LHCN-M2 (cell line): ENCODE data around the gene HIVEP2. TPM values are rescaled to one million over a fixed set of nuclear protein-coding genes. Genes with fewer than 3 reads are reported as not detected.

ENCODE experiments used
- DNase-seq: peaks from one replicate; pipeline ENCODE4 v3.0.0-alpha.2; 2012; ENCODE audit warnings: low read depth
- total RNA-seq: library from RNA; depleted of rRNA; stranded (reverse); fragments of >200 nt; gene quantifications from 2 replicates; pipeline ENCODE4 v1.2.3, GENCODE V29; 2014

HIVEP2 gene
- total RNA-seq, 1 experiment from 2014 or later: 15.1 TPM

DNA sequence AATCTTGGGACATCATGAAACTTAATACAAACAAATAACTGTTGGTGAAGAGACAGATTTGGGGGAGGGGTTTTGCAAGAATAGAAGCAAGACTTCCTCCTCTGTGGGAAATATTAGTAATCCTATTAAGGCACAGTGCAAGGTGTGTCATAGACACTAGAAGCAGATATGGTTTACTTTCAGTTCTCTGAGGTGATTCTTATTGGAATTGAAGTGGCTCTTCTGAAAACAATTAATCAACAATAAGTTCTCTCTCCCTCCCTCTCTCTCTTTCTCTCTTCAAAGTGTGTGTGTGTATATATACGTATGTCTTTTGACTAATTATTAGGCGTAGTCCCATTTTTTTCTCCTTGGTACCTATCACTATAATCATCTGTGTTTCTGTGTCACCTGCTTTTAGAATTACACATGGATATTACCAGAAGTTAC is 99.8 kb downstream of the HIVEP2 start:
- no peak for DNase-seq

DNA sequence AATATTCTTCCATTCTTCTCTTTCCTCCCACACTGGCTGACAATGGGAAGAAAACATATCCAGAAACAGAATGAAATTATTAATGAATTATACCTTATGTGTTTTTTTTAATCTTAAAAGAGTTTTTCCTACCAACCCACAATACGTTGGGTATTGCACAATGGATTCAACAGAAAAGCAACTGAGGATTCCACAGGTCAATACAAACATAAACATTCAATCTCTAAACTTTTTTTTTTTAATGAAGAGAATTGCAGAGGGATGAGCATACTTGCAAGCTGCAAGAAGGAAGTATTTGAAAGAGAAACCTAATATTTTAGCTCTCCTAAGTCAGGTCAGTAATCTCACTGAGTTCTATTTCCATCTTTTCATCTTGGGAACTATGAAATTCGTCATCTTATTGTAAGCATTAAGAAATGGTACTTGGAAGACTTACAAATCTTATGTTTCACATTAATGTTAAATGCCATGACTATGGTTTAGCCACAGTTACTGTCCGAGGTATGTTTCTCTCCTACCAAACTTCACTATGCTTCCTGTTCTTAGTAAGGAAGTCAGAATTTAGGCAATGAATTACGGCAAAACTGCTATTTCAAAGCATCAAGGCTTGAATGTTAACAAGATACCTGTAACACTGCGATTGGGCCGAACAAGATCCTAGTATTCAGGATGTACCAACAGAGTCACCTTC is 100.8 kb downstream of the HIVEP2 start:
- no peak for DNase-seq

GRCh38 chr6:142843361-142843760 is 101.6 kb downstream of the HIVEP2 start:
- no peak for DNase-seq

DNA sequence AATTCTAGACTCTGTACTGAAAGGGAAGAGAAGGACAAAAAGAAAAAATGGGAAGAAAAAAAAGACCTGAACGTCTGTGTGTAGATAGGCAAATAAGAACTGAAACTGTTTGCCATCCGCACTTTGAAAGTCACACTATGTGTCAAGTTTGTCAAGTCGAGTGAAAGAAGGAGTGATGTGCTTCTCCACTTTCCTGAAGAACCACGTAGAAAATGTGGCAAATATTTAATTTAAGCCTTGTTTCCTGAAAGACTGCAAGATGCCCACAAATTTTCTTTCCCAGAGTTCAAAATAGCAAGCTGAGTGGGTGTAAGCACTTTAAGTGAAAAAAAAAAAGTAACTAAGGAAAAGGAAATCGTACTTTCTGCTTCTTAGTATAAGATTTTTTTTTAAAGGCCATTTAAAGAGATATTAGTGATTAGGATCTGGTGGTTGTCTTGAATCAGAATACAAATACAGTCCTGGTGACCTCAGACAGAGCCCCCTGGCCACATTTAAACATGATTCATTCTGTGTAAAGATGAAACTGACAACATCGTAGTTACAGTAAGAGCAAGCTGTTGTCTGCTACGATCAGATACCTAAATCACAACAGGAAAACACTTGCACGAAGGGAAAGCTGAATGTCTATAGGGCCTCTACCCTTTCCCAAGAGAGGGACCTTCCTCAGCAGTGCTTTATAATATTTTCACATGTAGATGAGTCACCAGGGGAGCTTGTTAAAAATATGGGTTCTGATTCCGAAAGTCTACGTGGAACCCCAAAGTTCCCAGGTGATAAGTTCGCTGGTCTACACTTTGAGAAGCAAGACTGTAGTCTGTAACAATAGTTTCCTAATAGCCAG is 102.3 kb downstream of the HIVEP2 start:
- peak; percentile 55 for DNase-seq

DNA sequence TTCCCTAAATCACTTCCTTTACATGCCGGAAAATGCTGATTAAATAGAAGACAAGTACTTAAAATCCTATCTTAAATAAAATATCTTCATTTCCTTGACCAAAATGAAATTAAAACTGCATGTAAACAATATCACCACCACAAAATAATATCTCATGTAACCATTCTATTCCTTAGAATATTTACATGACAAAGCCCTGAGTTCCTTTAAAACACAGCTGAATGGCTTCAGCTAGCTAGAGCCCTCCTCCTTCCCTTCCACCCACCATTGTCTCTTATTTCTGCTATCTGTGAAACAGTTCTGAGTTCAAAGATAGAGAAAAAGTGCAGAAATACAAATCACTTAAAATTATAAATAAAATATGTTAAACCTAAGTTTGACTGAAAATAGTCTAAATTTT is 103.1 kb downstream of the HIVEP2 start:
- DNase-seq: no peak

GRCh38 chr6:142839686-142840040 is 105.3 kb downstream of the HIVEP2 start:
- peak; percentile 43 for DNase-seq

DNA sequence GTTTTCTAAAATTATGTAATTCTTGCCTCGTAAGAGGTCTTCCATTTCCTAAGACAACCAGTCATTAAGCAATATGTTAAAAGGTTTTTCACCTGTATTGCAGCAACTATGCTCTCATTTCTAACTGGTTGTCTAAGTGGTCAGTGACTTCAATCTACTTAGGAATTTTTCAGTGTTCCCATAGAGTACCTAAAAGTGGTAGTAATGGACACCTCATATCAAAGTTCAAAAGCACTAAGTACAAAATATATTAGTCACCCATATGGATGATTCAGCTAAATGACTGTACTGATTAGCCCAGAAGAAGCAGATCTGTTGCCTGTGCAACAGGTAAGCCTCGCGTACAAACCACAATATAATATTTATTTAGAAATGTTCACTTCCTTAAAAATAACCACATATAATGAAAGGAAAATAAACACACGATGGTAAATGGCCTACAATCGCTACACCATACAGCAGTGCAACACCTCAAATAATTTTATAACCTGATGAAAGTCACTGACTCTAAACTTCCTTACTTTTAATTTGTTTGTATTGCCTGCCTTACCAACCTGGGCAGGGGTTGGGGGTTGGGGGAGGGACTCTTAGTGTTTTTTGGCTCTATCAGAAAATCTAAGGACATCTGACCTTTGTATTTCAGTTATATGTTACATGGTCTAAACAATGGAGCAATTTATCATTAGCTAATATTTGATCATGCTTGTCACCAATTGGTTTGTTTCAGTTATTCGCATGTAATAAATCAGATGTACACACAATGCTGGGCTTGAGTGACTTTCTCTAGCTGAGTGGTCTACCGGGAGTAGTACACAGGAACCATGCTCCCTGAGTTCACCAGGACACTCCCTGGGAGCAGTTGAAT is 105.9 kb downstream of the HIVEP2 start:
- DNase-seq: peak; percentile 67

GRCh38 chr6:142835787-142836535 is 109.0 kb downstream of the HIVEP2 start:
- DNase-seq: no peak

- DNase-seq: no peak
Measured at GRCh38 chr6:142834853-142835252, 110.1 kb downstream of the HIVEP2 start.

GRCh38 chr6:142833798-142834197 is 111.2 kb downstream of the HIVEP2 start:
- no peak for DNase-seq

GRCh38 chr6:142833054-142833453 is 111.9 kb downstream of the HIVEP2 start:
- peak; percentile 87 for DNase-seq

DNA sequence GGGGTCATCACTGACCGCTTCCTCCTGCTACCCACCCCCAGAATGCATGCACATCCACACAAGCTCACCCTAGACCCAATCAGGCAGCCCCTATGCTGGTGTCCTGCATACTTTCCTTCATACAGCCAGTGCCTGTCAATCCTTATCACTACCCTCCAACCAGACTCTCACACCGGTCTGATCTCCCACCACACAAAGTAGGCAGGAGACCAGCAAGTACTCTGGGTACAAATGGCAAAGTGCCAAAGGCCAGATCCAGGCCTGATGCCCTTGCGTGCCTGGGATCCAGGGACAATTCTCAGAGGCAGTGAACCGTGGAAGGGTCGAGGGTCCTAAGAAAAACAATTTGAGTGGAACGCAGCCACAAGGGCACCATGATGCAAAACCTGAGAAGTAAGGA is 114.2 kb downstream of the HIVEP2 start:
- no peak for DNase-seq

DNA sequence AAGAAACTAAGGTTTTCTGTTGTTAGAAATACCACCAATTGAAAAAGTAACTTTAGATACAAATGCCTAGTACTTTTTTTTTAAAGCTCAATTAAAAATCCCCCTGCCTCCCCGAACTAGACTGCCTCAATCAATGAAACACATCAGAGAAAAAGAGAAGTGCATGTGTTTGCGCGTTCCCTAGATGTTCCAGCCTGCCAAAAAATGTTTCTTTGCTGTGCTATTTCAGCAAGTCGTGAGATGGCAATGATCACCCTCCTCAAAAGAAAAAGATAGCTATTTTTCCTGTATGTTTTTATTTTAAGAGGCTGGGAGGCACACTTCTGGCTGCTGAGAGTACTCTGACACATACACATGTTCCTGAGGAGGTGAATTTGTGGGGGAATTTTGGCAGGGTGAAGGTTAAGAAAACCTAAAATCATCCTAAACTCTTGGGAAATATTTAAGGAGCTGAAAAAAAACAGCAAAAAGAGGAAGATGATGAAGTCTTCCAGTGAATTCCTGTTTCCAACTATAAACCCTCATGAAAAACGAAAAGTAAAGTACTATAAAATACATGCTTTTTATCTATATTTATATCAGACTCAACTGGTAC is 114.8 kb downstream of the HIVEP2 start:
- no peak for DNase-seq

- DNase-seq: no peak
Measured at GRCh38 chr6:142829556-142829955, 115.4 kb downstream of the HIVEP2 start.

DNA sequence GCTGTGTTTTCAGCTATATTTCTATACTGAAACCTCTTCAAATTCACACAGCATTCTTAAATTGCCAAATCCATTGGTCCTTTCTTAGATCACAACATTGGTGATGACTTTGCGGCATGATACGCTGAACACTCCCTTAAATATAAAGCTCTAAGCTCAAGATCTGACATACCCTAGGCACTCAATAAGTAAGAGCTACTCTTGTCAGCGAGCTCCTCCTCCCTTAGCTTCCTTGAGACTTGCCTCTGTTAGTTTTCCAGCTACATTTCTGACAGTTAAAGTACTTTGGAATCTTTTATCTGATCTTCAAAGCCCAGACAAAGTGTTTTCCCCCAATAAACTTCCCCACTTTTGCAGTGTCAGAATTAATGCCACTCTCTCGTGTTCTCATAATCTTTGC is 117.0 kb downstream of the HIVEP2 start:
- no peak for DNase-seq

GRCh38 chr6:142827369-142827768 is 117.6 kb downstream of the HIVEP2 start:
- no peak for DNase-seq

- DNase-seq: no peak
Measured at GRCh38 chr6:142825760-142826159, 119.2 kb downstream of the HIVEP2 start.

DNA sequence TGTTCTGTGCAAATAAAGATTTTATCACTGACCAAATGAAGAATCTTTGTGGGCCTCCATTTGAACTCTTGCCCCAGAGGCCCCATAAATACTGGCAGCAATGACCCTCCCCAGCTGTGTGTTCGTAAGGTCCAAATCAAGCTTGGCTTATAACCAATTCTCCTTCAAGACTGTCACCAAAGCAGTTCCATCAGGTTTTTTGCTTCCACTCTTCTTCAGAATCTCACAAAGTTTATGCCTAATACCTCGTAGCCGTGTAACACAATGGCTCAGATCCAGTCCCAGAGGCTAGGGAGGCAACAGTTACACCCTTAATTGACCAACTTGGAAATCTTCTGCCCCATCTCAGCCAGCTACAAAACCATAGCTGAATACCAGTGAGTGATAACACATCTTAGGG is 120.5 kb downstream of the HIVEP2 start:
- DNase-seq: no peak

DNA sequence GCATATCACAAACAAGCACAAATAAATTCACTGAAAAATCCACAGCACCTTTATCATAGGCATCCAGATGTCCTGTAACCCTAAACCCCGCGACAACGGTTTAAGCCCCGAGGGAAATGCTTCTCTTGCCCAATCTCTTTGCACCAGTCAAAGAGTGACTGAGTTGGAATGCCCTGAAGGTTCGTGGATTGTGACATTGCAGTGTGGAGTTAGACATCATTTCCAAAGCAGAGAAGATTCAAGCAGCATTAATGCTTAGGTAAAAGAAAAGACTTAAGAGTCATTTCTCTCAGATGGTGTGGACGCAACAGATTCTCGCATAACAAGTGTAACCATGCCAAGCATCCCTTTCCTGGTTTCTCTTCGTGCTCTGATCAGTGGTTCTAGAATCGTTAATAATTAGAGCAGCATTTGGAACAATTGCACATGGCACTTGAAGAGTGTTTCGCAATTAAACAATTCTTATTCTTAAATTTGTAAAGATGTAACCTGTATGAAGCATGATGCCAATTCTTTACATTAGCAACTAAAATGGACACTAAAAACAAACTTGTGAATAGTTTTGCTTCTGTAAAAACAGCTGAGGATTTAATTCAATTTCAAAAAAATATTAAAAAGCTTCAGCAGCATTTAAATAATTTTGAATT is 121.6 kb downstream of the HIVEP2 start:
- no peak for DNase-seq

- DNase-seq: peak; percentile 32
Measured at GRCh38 chr6:142822842-142823241, 122.1 kb downstream of the HIVEP2 start.
